ENCODE data around the gene MDGA2.

Gene MDGA2

DNA sequence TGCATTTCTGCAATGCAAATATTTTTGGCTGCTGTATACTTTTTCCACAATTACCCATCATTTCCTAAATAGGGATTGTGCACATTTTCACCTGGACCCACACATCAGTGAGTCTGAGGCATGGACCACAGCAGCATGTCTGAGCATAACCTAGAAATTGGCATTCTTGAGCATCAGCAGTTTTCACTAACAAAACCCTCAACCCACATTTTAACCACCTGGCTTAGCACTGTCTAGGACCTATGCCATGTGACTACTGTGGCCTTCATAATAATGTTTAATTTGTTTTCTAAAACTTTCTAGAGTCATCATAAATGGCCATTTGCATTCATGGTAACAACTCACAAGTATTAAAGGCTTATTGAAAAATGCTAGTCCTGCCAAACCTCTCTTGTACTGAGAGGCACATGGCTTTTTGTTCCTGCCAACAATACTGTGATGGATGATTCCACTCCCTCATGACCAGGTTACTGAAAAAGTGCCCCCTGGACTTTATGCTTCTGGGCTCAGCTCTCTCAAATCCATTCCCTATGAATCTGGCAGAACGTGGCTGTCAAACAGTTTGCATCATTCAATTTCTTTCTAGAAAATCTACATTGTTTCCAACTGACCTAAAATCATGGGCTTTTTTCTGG, 240.0 kb downstream of the MDGA2 start:
- Histone ChIP-seq H3K27ac (no peak overlapping the region), H3K9me3 (replicated peaks in 1 of 11) (no peaks in the 10 kb centered on the region), H3K4me3 (no peak overlapping the region), H3K4me1 (peaks cover 0 to 17% (median 9%) of the 10 kb centered on the region in 10 experiments; a peak in 11 of 20 replicates), H3K27me3 (no peaks in the 10 kb centered on the region), H3K9ac (no peak overlapping the region), H4K20me1 (no peaks in the 10 kb centered on the region), H3K36me3 (no peaks in the 10 kb centered on the region), H3K4me2 (no peak overlapping the region)
- no peak for TF ChIP-seq Cebpa-rat (IDR thresholded peaks at IDR 0.05)

DNA sequence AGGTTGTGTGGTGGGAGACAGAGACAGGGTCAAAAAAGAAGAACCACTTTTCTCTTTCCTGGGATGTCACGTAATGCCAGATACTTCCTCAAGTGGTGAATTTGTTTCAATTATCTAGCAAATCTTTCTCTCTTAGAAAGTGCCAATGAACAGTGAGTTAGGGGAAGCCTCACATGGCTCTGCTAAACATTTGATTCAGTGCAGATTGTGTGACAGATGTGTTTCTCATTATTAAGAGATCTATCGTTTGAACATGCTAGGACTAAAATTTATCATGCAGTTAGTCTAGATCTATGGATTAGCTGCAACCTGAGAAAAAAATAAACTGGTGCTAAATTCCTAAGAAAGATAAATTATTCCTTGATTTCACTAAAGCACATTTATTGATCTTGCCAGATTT, 247.8 kb downstream of the MDGA2 start:
- no peak overlapping the region for H3K4me3 ChIP-seq
- H3K4me1 ChIP-seq, result no peaks in the 10 kb centered on the region
- no peak overlapping the region for H3K27ac ChIP-seq
- no peaks in the 10 kb centered on the region for H3K36me3 ChIP-seq
- TF ChIP-seq Cebpa-rat (IDR thresholded peaks at IDR 0.05), result no peak
- no peak overlapping the region for H3K4me2 ChIP-seq
- no peaks in the 10 kb centered on the region for H4K20me1 ChIP-seq
- H3K27me3 ChIP-seq, result no peaks in the 10 kb centered on the region
- no peaks in the 10 kb centered on the region for H3K9me3 ChIP-seq (replicated peaks in 1 of 11)
- H3K9ac ChIP-seq, result no peak overlapping the region

DNA sequence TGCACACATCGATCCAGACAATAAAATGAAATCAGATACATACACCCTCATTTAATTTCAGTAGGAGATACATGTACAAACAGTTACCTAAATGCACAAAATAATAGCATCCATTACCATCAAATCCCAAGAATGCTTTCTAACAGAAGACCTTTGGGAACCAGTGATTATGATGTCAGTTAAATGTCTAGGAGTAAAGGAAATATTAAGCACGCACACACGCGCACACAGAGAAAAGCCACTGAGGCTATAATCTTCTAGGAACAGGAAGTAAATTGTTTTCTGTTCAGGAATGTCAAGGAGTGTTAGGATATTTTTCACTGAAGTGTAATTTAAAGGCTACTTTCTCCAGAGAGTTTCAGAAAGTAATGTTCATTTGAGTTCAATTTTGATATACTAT, 250.1 kb downstream of the MDGA2 start:
- no peaks in the 10 kb centered on the region for H4K20me1 ChIP-seq
- no peak for TF ChIP-seq Cebpa-rat (IDR thresholded peaks at IDR 0.05)
- H3K4me2 ChIP-seq, result no peak overlapping the region
- no peak overlapping the region for H3K9ac ChIP-seq
- H3K4me3 ChIP-seq, result no peak overlapping the region
- no peak overlapping the region for H3K27ac ChIP-seq
- H3K4me1 ChIP-seq, result no peaks in the 10 kb centered on the region
- no peaks in the 10 kb centered on the region for H3K36me3 ChIP-seq
- no peaks in the 10 kb centered on the region for H3K9me3 ChIP-seq (replicated peaks in 1 of 11)
- H3K27me3 ChIP-seq, result no peaks in the 10 kb centered on the region

DNA sequence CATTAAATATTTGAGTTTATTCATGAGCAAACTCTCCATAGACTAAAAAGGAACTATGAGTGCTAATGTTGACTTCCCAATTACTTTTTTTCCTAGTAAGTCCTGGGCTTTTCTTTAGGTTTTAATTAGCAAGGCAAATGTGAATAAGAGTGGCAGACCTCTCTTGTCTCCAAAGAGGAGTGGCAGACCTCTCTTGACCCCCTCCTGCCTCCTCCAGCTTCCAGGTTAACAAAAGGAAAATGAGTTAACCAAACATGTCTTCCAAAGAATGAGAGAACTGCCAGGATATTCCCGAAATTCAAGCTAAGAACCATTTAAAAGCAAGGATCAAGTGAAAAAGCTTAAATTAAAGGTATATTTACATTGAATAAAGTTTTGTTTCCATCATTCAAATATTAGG, 253.2 kb downstream of the MDGA2 start:
- H3K9ac ChIP-seq, result no peak overlapping the region
- H3K27me3 ChIP-seq, result no peaks in the 10 kb centered on the region
- H3K36me3 ChIP-seq, result no peaks in the 10 kb centered on the region
- H3K4me3 ChIP-seq, result no peak overlapping the region
- no peaks in the 10 kb centered on the region for H4K20me1 ChIP-seq
- no peak overlapping the region for H3K27ac ChIP-seq
- TF ChIP-seq Cebpa-rat (IDR thresholded peaks at IDR 0.05), result no peak
- H3K4me2 ChIP-seq, result no peak overlapping the region
- H3K4me1 ChIP-seq, result peaks cover 0 to 3% (median 0%) of the 10 kb centered on the region in 10 experiments; a peak in 2 of 20 replicates
- H3K9me3 ChIP-seq (replicated peaks in 1 of 11), result 0 out of 22 replicates have a peak, but pooled peaks cover 0 to 5% (median 0%) of the 10 kb centered on the region in 11 experiments

DNA sequence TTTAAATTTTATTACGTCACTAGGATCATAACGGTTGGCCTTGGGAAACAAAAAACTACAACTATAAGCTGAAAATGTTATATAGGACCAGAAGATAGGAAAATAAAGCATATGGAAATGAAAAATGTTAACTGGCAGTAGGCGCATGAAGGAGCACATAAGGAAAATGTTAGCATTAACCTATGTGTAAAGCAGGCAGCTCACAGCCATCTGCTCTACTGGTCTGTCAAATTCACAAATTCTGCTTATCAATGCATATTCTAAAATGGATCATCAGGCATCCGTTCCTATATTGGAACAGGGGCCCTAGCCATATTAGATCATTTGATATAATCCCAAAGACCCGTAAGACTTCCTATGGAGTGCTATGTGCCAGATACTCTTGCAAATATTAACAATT, 263.9 kb downstream of the MDGA2 start:
- no peak overlapping the region for H3K27ac ChIP-seq
- no peaks in the 10 kb centered on the region for H3K36me3 ChIP-seq
- no peak overlapping the region for H3K4me2 ChIP-seq
- no peaks in the 10 kb centered on the region for H3K4me1 ChIP-seq
- TF ChIP-seq Cebpa-rat (IDR thresholded peaks at IDR 0.05), result no peak
- no peak overlapping the region for H3K9ac ChIP-seq
- no peak overlapping the region for H3K4me3 ChIP-seq
- no peaks in the 10 kb centered on the region for H3K27me3 ChIP-seq
- H4K20me1 ChIP-seq, result no peaks in the 10 kb centered on the region
- H3K9me3 ChIP-seq (replicated peaks in 1 of 11), result no peaks in the 10 kb centered on the region

DNA sequence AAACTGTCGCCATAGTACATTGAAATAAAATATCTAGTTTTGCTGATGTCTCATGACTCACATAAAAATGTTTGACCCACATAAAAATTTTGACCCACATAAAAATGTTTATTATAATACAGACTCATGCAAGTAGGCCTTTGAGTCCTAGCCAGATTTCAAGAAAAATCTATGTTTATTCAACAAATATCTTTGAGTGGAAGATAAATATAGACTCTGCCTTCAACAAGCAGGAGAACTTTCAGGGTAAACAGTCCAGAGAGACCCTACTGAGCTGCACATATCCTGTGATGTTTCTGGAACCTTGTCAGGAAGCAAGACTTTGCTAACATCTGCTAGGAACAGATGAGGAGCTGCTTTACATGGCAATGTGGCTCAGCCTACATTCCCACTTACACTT, 283.1 kb downstream of the MDGA2 start:
- H3K9me3 ChIP-seq (replicated peaks in 1 of 11), result no peaks in the 10 kb centered on the region
- H3K9ac ChIP-seq, result no peak overlapping the region
- no peak overlapping the region for H3K27ac ChIP-seq
- H3K4me2 ChIP-seq, result no peak overlapping the region
- no peak for TF ChIP-seq Cebpa-rat (IDR thresholded peaks at IDR 0.05)
- no peaks in the 10 kb centered on the region for H3K36me3 ChIP-seq
- no peaks in the 10 kb centered on the region for H4K20me1 ChIP-seq
- no peak overlapping the region for H3K4me3 ChIP-seq
- H3K27me3 ChIP-seq, result no peaks in the 10 kb centered on the region
- peaks cover 0 to 5% (median 0%) of the 10 kb centered on the region in 10 experiments; a peak in 1 of 20 replicates for H3K4me1 ChIP-seq

DNA sequence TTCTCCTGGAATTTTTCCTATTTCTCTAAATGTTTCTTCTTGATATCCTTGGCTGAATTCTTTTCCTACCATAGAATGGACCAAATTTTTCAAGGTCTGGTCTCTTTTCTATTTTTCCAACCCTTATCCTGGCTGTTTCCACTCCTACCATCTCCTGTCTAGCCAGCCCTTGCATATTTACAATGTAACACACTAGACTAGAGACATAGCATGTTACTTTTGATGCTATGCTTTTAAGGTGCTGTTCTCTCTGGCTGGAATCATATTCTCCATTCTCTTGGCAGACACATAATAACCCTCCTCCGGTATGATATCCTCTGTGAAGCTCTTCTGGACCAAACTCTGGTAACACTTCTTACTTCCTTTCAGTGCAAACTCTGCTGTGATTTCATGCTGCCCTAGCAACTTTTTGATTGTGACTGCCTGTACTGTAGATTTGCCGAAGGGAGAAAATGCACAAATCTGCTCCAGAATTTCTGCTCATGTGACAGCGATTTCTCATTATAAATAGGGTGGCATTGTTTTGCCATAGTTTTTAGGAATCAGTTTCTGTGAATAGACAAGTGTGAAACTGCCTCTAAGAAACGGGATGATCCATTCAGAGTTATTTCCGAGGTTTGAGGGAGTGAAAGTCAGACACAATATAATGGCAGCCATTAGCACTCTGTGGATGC, 284.4 kb downstream of the MDGA2 start:
- H3K36me3 ChIP-seq, result no peaks in the 10 kb centered on the region
- H3K27ac ChIP-seq, result no peak overlapping the region
- H3K4me1 ChIP-seq, result peaks cover 0 to 5% (median 0%) of the 10 kb centered on the region in 10 experiments; a peak in 1 of 20 replicates
- H3K9ac ChIP-seq, result no peak overlapping the region
- H3K27me3 ChIP-seq, result no peaks in the 10 kb centered on the region
- H3K4me2 ChIP-seq, result no peak overlapping the region
- H3K4me3 ChIP-seq, result no peak overlapping the region
- no peaks in the 10 kb centered on the region for H3K9me3 ChIP-seq (replicated peaks in 1 of 11)
- no peaks in the 10 kb centered on the region for H4K20me1 ChIP-seq
- TF ChIP-seq Cebpa-rat (IDR thresholded peaks at IDR 0.05), result no peak

DNA sequence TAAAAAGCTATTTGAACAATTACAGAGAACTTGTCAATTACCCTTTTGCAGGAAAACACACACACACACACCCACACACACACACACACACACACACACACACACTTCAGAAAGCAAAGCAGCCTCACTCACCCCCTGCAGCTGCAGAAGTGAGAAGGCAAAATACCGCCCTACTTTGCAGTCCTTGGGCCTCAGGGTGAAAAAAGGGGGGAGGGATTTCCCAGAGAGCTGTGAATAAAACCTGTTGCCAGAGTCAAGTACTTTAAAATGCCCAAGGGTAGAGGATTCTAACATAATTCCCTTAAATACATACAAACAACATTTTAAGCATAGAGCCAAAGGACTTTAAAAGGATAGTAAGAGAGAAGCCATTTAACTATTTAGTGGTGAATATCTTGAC, 285.9 kb downstream of the MDGA2 start:
- TF ChIP-seq Cebpa-rat (IDR thresholded peaks at IDR 0.05), result no peak
- Histone ChIP-seq H3K27me3 (no peaks in the 10 kb centered on the region), H3K4me1 (peaks cover 0 to 5% (median 0%) of the 10 kb centered on the region in 10 experiments; a peak in 1 of 20 replicates), H3K9ac (no peak overlapping the region), H3K9me3 (replicated peaks in 1 of 11) (no peaks in the 10 kb centered on the region), H3K4me2 (no peak overlapping the region), H3K36me3 (no peaks in the 10 kb centered on the region), H3K27ac (no peak overlapping the region), H4K20me1 (no peaks in the 10 kb centered on the region), H3K4me3 (no peak overlapping the region)

DNA sequence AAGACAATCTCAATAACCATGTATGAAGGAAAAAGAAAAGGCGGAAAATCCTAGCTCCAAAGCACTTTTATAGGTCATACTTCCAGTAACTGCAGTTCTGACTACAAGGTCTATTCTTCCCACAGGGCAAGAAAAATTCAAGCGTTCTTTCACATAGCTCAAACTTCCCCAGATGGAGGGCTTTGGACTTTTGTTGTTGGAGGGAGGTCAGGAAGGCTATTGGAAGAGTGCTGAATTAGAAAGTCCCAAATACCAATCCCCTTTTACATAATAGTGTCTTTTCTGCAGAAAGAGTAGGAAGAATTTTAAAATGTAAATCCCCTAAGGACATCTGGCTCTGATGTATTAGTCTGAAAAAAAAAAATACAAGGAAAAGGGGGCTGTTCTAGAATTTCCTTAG, 309.4 kb downstream of the MDGA2 start:
- Histone ChIP-seq H3K9ac (no peak overlapping the region), H3K27ac (no peak overlapping the region), H3K4me3 (no peak overlapping the region), H3K9me3 (replicated peaks in 1 of 11) (no peaks in the 10 kb centered on the region), H3K27me3 (no peaks in the 10 kb centered on the region), H3K4me2 (no peak overlapping the region), H3K36me3 (no peaks in the 10 kb centered on the region), H3K4me1 (no peaks in the 10 kb centered on the region), H4K20me1 (no peaks in the 10 kb centered on the region)
- TF ChIP-seq Cebpa-rat (IDR thresholded peaks at IDR 0.05), result no peak

DNA sequence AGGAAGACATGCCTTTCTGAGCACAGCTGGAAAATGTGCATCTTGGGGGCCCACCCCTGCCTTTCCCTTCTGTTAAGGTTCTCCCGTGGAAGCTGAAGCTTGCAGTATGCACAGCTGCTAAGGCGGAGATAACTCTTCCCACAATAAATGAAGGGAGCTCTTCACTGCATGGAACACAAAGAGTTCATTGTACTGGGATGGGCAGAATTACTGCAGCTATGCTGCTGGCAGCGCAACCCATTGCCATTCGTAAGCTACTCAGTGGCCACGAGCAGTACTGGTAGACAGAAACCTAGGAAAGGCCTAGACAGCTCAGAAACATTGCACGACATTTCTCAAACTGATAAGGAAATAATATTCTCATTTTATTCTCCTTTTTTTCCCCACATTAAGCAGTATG, 310.2 kb downstream of the MDGA2 start:
- no peak for TF ChIP-seq Cebpa-rat (IDR thresholded peaks at IDR 0.05)
- Histone ChIP-seq H3K9me3 (replicated peaks in 1 of 11) (no peaks in the 10 kb centered on the region), H3K4me1 (no peaks in the 10 kb centered on the region), H3K27ac (no peak overlapping the region), H3K27me3 (no peaks in the 10 kb centered on the region), H3K9ac (no peak overlapping the region), H3K36me3 (no peaks in the 10 kb centered on the region), H4K20me1 (no peaks in the 10 kb centered on the region), H3K4me3 (no peak overlapping the region), H3K4me2 (no peak overlapping the region)
